KMS-11 (cell line): Measurements from ENCODE around the gene PNLIP.

Experiments used
- H2AFZ ChIP-seq: fragments of 200-600 bp; sonication (generic); 2 replicates; pipeline ENCODE4 v1.6.1; 2016; ENCODE audit warnings: antibody characterized with exemption, mixed run types, low read depth
- H3K27ac ChIP-seq: fragments of 200-600 bp; sonication (generic); 2 replicates; pipeline ENCODE4 v1.6.1; 2016; ENCODE audit warnings: mild to moderate bottlenecking, mixed run types
- H3K27me3 ChIP-seq: fragments of 200-600 bp; sonication (generic); 2 replicates; pipeline ENCODE4 v1.6.1; 2017; ENCODE audit warnings: mild to moderate bottlenecking, low read depth, mixed run types, moderate library complexity; ENCODE audit not compliant: insufficient read depth
- H3K36me3 ChIP-seq: fragments of 200-600 bp; sonication (generic); 2 replicates; pipeline ENCODE4 v1.6.1; 2017; ENCODE audit warnings: mild to moderate bottlenecking, mixed run types; ENCODE audit not compliant: insufficient read depth
- H3K4me1 ChIP-seq: fragments of 200-600 bp; sonication (generic); 2 replicates; pipeline ENCODE4 v1.6.1; 2016; ENCODE audit warnings: mild to moderate bottlenecking, low read depth, mixed run types; ENCODE audit not compliant: poor library complexity, severe bottlenecking
- H3K4me2 ChIP-seq: fragments of 200-600 bp; sonication (generic); 2 replicates; pipeline ENCODE4 v1.7.0; 2016; ENCODE audit warnings: mild to moderate bottlenecking, mixed run types
- H3K4me3 ChIP-seq: fragments of 200-600 bp; sonication (generic); IDR thresholded peaks from 2 replicates; pipeline ENCODE4 v1.6.1; 2017; ENCODE audit warnings: low read depth, low read length, mixed read lengths; ENCODE audit not compliant: insufficient read depth
- H3K79me2 ChIP-seq: fragments of 200-600 bp; sonication (generic); 2 replicates; pipeline ENCODE4 v1.6.1; 2016; ENCODE audit warnings: low read depth, mixed run types; ENCODE audit not compliant: insufficient read depth
- H3K9ac ChIP-seq: fragments of 200-600 bp; sonication (generic); 2 replicates; pipeline ENCODE4 v1.6.1; 2016; ENCODE audit warnings: mild to moderate bottlenecking, mixed run types
- H4K20me1 ChIP-seq: fragments of 200-600 bp; sonication (generic); 2 replicates; pipeline ENCODE4 v1.6.1; 2016; ENCODE audit warnings: mild to moderate bottlenecking, mixed run types; ENCODE audit not compliant: insufficient read depth
- TF ChIP-seq, protein P1 (sequence below): fragments of 200-600 bp; sonication (generic); conservative IDR thresholded peaks from 2 replicates; pipeline ENCODE4 v1.6.1; 2017; ENCODE audit warnings: low read depth, mild to moderate bottlenecking, antibody characterized with exemption, low read length, moderate library complexity, mixed read lengths

Gene PNLIP

DNA sequence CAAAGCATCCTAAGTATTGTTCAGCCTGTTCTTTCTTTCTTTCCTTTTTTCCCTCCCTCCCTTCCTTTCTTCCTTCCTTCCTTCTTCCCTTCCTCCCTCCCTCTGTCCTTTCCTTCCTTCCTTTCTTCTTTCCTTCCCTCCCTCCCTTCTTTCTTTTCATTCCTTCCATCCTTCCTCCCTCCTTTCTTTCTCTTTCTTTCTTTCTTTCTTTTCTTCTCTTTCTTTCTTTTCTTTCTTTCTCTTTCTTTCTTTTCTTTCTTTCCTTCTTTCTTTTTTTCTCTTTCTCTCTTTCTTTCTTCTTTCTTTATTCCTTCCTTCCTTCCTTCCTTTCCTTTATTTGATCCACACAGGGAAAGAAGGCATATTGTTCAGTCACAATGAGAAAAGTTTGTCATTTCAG lies 21.2 kb downstream of the PNLIP start:
- Histone ChIP-seq H4K20me1 (no peaks in the 10 kb centered on the region), H3K9ac (no peak overlapping the region), H3K27me3 (no peaks in the 10 kb centered on the region), H3K4me3 (no peak overlapping the region), H3K27ac (no peak overlapping the region), H3K4me1 (no peaks in the 10 kb centered on the region), H3K36me3 (no peaks in the 10 kb centered on the region), H2AFZ (no peak overlapping the region), H3K79me2 (no peaks in the 10 kb centered on the region), H3K4me2 (no peak overlapping the region)
- TF ChIP-seq, protein P1, sequence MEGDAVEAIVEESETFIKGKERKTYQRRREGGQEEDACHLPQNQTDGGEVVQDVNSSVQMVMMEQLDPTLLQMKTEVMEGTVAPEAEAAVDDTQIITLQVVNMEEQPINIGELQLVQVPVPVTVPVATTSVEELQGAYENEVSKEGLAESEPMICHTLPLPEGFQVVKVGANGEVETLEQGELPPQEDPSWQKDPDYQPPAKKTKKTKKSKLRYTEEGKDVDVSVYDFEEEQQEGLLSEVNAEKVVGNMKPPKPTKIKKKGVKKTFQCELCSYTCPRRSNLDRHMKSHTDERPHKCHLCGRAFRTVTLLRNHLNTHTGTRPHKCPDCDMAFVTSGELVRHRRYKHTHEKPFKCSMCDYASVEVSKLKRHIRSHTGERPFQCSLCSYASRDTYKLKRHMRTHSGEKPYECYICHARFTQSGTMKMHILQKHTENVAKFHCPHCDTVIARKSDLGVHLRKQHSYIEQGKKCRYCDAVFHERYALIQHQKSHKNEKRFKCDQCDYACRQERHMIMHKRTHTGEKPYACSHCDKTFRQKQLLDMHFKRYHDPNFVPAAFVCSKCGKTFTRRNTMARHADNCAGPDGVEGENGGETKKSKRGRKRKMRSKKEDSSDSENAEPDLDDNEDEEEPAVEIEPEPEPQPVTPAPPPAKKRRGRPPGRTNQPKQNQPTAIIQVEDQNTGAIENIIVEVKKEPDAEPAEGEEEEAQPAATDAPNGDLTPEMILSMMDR, result no peak

DNA sequence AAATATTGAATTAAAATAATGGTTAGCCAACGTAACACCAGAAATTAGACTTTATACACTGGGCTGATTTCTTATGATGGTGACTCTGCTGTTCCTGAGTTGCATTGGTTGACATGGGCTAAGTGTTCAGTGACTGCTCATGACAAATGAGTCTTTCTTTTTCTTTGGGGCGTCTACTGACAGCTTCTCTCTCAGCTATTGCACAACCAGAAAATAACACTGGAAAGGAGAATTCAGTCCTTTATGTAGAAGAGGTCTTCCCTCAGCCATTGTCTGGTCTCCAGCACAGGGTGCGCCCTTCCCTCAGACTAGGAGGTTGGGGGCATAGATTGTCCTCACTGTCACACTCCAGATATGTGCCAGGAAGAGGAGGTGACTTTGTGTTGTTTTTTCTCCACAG lies 21.6 kb downstream of the PNLIP start:
- H2AFZ ChIP-seq, result no peak overlapping the region
- H3K27ac ChIP-seq, result no peak overlapping the region
- no peaks in the 10 kb centered on the region for H4K20me1 ChIP-seq
- H3K36me3 ChIP-seq, result no peaks in the 10 kb centered on the region
- no peaks in the 10 kb centered on the region for H3K4me1 ChIP-seq
- TF ChIP-seq, protein P1, result no peak
- H3K9ac ChIP-seq, result no peak overlapping the region
- no peak overlapping the region for H3K4me2 ChIP-seq
- H3K79me2 ChIP-seq, result no peaks in the 10 kb centered on the region
- H3K4me3 ChIP-seq, result no peak overlapping the region
- H3K27me3 ChIP-seq, result no peaks in the 10 kb centered on the region

DNA sequence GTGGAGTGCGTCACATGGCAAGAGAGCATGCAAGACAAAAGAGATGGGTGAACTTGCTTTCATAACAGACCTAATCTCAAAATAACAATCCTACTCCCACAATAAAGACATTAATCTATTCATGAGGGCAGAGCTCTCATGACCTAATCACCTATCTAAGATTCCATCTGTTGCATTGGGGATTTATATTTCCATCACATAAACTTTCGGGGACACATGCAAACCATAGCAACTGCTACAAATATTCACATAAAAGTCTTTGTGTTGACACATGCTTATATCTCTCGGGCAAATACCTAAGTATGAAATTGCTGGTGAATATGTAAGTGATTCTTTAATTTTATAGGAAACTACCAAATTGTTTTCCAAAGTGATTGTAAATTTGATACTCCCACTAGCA lies 29.1 kb downstream of the PNLIP start:
- Histone ChIP-seq H3K79me2 (no peaks in the 10 kb centered on the region), H3K27me3 (no peaks in the 10 kb centered on the region), H3K4me1 (no peaks in the 10 kb centered on the region), H3K4me3 (no peak overlapping the region), H3K9ac (no peak overlapping the region), H3K27ac (no peak overlapping the region), H3K4me2 (no peak overlapping the region), H4K20me1 (no peaks in the 10 kb centered on the region), H3K36me3 (no peaks in the 10 kb centered on the region), H2AFZ (no peak overlapping the region)
- TF ChIP-seq, protein P1, result no peak

DNA sequence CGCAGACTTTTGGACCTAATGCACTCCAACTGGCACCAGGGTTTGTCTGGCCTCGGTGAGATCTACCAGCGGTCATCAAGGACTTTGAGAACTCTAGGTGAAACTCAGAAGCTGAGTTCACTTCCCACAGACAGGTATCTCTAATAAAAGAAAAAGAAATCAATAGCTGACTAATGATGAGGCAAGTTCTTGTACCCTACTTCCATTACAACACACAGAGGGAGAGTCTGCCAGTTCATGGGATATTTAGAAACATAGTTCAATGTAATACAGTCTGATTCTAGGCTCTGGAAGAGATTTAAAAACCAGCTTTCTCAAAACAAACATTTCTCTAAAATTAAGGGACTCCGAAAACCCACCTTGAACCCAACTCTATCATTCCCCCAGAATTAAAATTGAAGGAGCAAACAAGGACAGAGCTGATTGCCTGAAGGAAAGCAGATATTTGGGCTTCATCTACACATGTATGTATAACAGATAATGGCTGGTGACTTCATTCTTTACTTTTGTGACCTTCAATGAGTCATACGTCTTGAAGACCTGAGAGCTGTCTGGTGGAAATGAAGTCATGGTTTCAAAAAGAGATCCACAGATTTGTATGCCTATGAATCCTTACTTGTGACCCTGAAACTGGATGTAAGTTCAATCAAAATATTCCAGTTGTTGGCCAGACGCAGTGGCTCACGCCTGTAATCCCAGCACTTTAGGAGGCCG lies 42.3 kb downstream of the PNLIP start:
- no peak overlapping the region for H3K27ac ChIP-seq
- no peaks in the 10 kb centered on the region for H3K79me2 ChIP-seq
- H4K20me1 ChIP-seq, result no peaks in the 10 kb centered on the region
- no peak overlapping the region for H3K4me3 ChIP-seq
- H3K36me3 ChIP-seq, result no peaks in the 10 kb centered on the region
- H2AFZ ChIP-seq, result no peak overlapping the region
- H3K9ac ChIP-seq, result no peak overlapping the region
- H3K4me2 ChIP-seq, result no peak overlapping the region
- no peaks in the 10 kb centered on the region for H3K4me1 ChIP-seq
- H3K27me3 ChIP-seq, result no peaks in the 10 kb centered on the region
- TF ChIP-seq, protein P1, result no peak
